GM12878 (cell line): Measurements from ENCODE around the gene RHEBL1. TPM values are rescaled to one million over a fixed set of nuclear protein-coding genes. Genes with fewer than 3 reads are reported as not detected.
A peak's percentile ranks its signal among the peaks of the same experiment; 100 is the strongest.

Experiments
- BMI1 ChIP-seq: fragments of 450-650 bp; IDR thresholded peaks from 2 replicates; pipeline ENCODE4 v1.6.1; 2016; ENCODE audit warnings: mild to moderate bottlenecking, moderate library complexity, borderline replicate concordance
- CBFB ChIP-seq: IDR thresholded peaks from 2 replicates; pipeline ENCODE4 v1.6.1; 2016; ENCODE audit warnings: antibody characterized with exemption, low read depth
- CUX1 ChIP-seq: IDR thresholded peaks from 2 replicates; pipeline ENCODE4 v1.6.1; 2012; ENCODE audit warnings: improper control_type of control experiment, low read depth, low read length; ENCODE audit not compliant: insufficient replicate concordance
- E4F1 ChIP-seq: fragments of 450-650 bp; IDR thresholded peaks from 2 replicates; pipeline ENCODE4 v1.6.1; 2018; ENCODE audit warnings: borderline replicate concordance, mild to moderate bottlenecking; ENCODE audit not compliant: partially characterized antibody
- EGR1 ChIP-seq, 2 experiments: IDR thresholded peaks; 1 replicate in 1 of 2; 2 replicates in 1 of 2; pipeline ENCODE4 v1.6.1; 2011 to 2012; ENCODE audit warnings: low read depth in 2 of 2, low read length in 2 of 2, borderline replicate concordance in 1 of 2, mild to moderate bottlenecking in 1 of 2, moderate library complexity in 1 of 2
- HDGF ChIP-seq: fragments of 450-650 bp; IDR thresholded peaks from 2 replicates; pipeline ENCODE4 v1.6.1; 2016; ENCODE audit warnings: antibody characterized with exemption
- IRF3 ChIP-seq: fragments of 450-650 bp; IDR thresholded peaks from 2 replicates; pipeline ENCODE4 v1.6.1; 2014; ENCODE audit warnings: mild to moderate bottlenecking
- JUND ChIP-seq: IDR thresholded peaks from 2 replicates; pipeline ENCODE4 v1.6.1; 2012; ENCODE audit warnings: low read depth, mild to moderate bottlenecking, low read length, improper control_type of control experiment, moderate library complexity
- MEF2B ChIP-seq: fragments of 450-650 bp; IDR thresholded peaks from 2 replicates; pipeline ENCODE4 v1.6.1; 2018; ENCODE audit warnings: mild to moderate bottlenecking, moderate library complexity; ENCODE audit not compliant: partially characterized antibody, poor library complexity, severe bottlenecking
- MYC ChIP-seq: IDR thresholded peaks from 2 replicates; pipeline ENCODE4 v1.6.1; 2011; ENCODE audit warnings: mild to moderate bottlenecking, low read length, moderate library complexity, inconsistent platforms; ENCODE audit not compliant: insufficient read depth, insufficient replicate concordance, insufficient read length, severe bottlenecking
- NFYA ChIP-seq: IDR thresholded peaks from 2 replicates; pipeline ENCODE4 v1.6.1; 2011; ENCODE audit warnings: low read depth, mild to moderate bottlenecking, low read length, improper control_type of control experiment, borderline replicate concordance
- NR2F1 ChIP-seq: fragments of 450-650 bp; conservative IDR thresholded peaks from 2 replicates; pipeline ENCODE4 v1.6.1; 2017; ENCODE audit warnings: mild to moderate bottlenecking
- RB1 ChIP-seq: fragments of 450-650 bp; formaldehyde crosslinking; IDR thresholded peaks from 2 replicates; pipeline ENCODE4 v1.6.1; 2017; ENCODE audit warnings: mild to moderate bottlenecking, borderline replicate concordance
- RFX5 ChIP-seq: IDR thresholded peaks from 2 replicates; pipeline ENCODE4 v1.6.1; 2011; ENCODE audit warnings: low read depth, low read length, improper control_type of control experiment
- SMC3 ChIP-seq: IDR thresholded peaks from 2 replicates; pipeline ENCODE4 v1.6.1; 2011; ENCODE audit warnings: low read length, improper control_type of control experiment, borderline replicate concordance
- SP1 ChIP-seq: IDR thresholded peaks from one replicate; pipeline ENCODE4 v1.6.1; 2011; ENCODE audit warnings: low read depth, low read length
- SPI1 ChIP-seq: IDR thresholded peaks from 2 replicates; pipeline ENCODE4 v1.6.1; 2011; ENCODE audit warnings: low read depth, mild to moderate bottlenecking, low read length, moderate library complexity, borderline replicate concordance; ENCODE audit not compliant: insufficient read depth
- SUZ12 ChIP-seq: fragments of 200-600 bp; sonication (generic); IDR thresholded peaks from one replicate; pipeline ENCODE4 v1.6.1; 2018; ENCODE audit warnings: antibody characterized with exemption, mild to moderate bottlenecking; ENCODE audit not compliant: unreplicated experiment
- ZBED1 ChIP-seq: IDR thresholded peaks from 2 replicates; pipeline ENCODE4 v1.6.1; 2016; ENCODE audit warnings: borderline replicate concordance
- ZNF384 ChIP-seq: IDR thresholded peaks from 2 replicates; pipeline ENCODE4 v1.6.1; 2012; ENCODE audit warnings: low read depth, mild to moderate bottlenecking, low read length, improper control_type of control experiment, borderline replicate concordance
- ZNF622 ChIP-seq: fragments of 450-650 bp; IDR thresholded peaks from 2 replicates; pipeline ENCODE4 v1.6.1; 2017; ENCODE audit warnings: mild to moderate bottlenecking, inconsistent platforms
- ZSCAN29 ChIP-seq: fragments of 450-650 bp; IDR thresholded peaks from 2 replicates; pipeline ENCODE4 v1.6.1; 2017; ENCODE audit warnings: mild to moderate bottlenecking, moderate library complexity
- polyA plus RNA-seq, 11 experiments: library from polyadenylated mRNA; depleted of rRNA in 4 of 11; unstranded in 6 of 11; stranded (reverse) in 5 of 11; fragments of >200 nt; fragmentation: Nextera tagmentation in 4 of 11; fragmentation: Illumina TruSeq in 1 of 11; extraction: Ambion mirVana in 4 of 11; extraction: Trizol in 1 of 11; gene quantifications; 1 replicate in 1 of 11; 2 replicates in 10 of 11; pipeline versions ENCODE4 v1.2.1 to v1.2.3, GENCODE V29; 2011 to 2016; ENCODE audit warnings: inconsistent platforms in 2 of 11, missing spikeins in 2 of 11, low read depth in 1 of 11
- total RNA-seq, 4 experiments: library from RNA; depleted of rRNA in 3 of 4; stranded (reverse); fragments of >200 nt in 3 of 4; fragmentation: Illumina TruSeq in 1 of 4; extraction: Trizol in 1 of 4; gene quantifications; 2 replicates each; pipeline versions ENCODE4 v1.2.1 to v1.2.3, GENCODE V29; 2013 to 2021

Gene RHEBL1
- total and polyA plus RNA-seq, 10 of the 15 experiments (the other 5 are each of a cell fraction or from before 2014, with no cell fraction given), result 5.9 to 18.7 (median 12.0) TPM

DNA sequence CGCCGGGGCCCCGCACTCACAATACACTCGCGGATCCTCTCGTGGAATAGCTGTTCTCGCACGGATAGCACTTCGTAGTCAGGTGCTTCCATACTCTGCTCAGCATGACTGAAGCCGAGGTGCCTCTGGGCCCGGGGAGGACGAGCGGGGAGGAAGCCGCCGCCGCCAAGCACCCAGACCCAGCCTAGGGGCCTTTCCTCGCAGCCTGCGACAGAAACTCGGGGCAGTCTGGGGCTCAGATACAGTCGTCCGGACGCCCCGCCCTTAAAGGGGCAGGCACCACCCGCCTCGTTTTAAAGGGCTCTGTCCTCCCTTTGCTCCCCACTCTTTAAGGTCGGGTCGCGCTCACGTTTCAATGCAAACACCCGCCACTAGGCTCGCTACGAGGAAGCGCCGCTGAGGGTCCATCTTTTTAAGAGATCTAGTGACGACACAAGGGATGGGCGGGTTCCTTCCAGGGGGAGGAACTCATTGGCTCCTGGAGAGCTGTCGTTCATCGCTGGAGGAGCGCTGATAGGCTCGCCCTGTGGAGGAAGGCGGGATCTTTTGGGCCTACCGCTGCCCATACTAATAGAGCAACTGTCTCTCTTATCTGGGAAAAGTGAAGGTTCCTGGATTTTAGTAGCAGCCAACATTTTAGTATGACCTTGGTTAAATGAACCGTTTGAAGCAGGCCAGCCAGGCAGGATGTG lies 40.8 kb upstream of the RHEBL1 start, which contains the start of gene LMBR1L (continued):
- no peak for TF ChIP-seq MEF2B
- TF ChIP-seq EGR1 (IDR thresholded peaks at IDR 0.05; ENCODE audit: borderline replicate concordance in 1 of 2, low read depth in 2 of 2, low read length in 2 of 2), result no peak
- no peak for TF ChIP-seq BMI1
- TF ChIP-seq HDGF, result peak; percentile 82; the same call in 1 of the 2 replicates
- peak; percentile 52; the same call in 1 of the 2 replicates for TF ChIP-seq NR2F1
- no peak for TF ChIP-seq RFX5
- no peak for TF ChIP-seq MYC
- TF ChIP-seq ZSCAN29, result no peak
- peak; percentile 77 for TF ChIP-seq IRF3
- TF ChIP-seq SUZ12, result no peak
- no peak for TF ChIP-seq CUX1
- TF ChIP-seq RB1, result no peak; the same call in 1 of the 2 replicates
- TF ChIP-seq ZBED1, result no peak
- no peak for TF ChIP-seq JUND
- TF ChIP-seq CBFB, result no peak
- no peak for TF ChIP-seq ZNF384
- no peak for TF ChIP-seq ZNF622
- TF ChIP-seq SMC3, result no peak
- no peak for TF ChIP-seq E4F1
- TF ChIP-seq SPI1, result peak; percentile 61; the same call in 1 of the 2 replicates
- TF ChIP-seq SP1, result peak; percentile 97
- peak; percentile 45 for TF ChIP-seq NFYA
